ENCODE results near the gene PDZD7.

GRCh38 chr10:101072923-101073322, 42.0 kb upstream of the PDZD7 start:
- TF ChIP-seq CREB1 (IDR thresholded peaks at IDR 0.05) = no peak
- no peak for TF ChIP-seq RAD21 (IDR thresholded peaks at IDR 0.05 in 1 of 2, conservative IDR thresholded peaks at IDR 0.05 in 1 of 2; ENCODE audit: low read depth in 2 of 2, low read length in 2 of 2)
- no peak for TF ChIP-seq CTCF (IDR thresholded peaks at IDR 0.05; ENCODE audit: control extremely low read depth in 1 of 3, insufficient read depth in 1 of 3, low read depth in 1 of 3, low read length in 3 of 3)
- peak; percentile 45 for TF ChIP-seq EZH2 (IDR thresholded peaks at IDR 0.05; ENCODE audit: low read depth, low read length, severe bottlenecking)
- no peak for TF ChIP-seq USF2 (IDR thresholded peaks at IDR 0.05; ENCODE audit: low read length)
- TF ChIP-seq POLR2AphosphoS5 (IDR thresholded peaks at IDR 0.05; ENCODE audit: low read depth, low read length) = no peak
- no peak for TF ChIP-seq SRF (IDR thresholded peaks at IDR 0.05; ENCODE audit: low read depth, low read length)
- TF ChIP-seq PHF8 (conservative IDR thresholded peaks at IDR 0.05; ENCODE audit: low read depth, low read length) = no peak
- no peak for TF ChIP-seq CHD7 (IDR thresholded peaks at IDR 0.05; ENCODE audit: insufficient replicate concordance, low read length)
- TF ChIP-seq POLR2A (IDR thresholded peaks at IDR 0.05; ENCODE audit: control extremely low read depth in 1 of 2, low read depth in 2 of 2, low read length in 2 of 2) = no peak

Measured in H1 (cell line).